ENCODE results near the gene TFEB. TPM values are rescaled to one million over a fixed set of nuclear protein-coding genes. Genes with fewer than 3 reads are reported as not detected.
A peak's percentile ranks its signal among the peaks of the same experiment; 100 is the strongest.

TFEB gene
- total RNA-seq, 1 donor from 2014 or later, result 40.7 TPM

- DNase-seq (peak; percentile 3), ATAC-seq (ENCODE audit: poor library complexity) (no peak)
- intact Hi-C loops (cut with DNase I), result loop anchor here (10.0 kb wide), 1 partner anchor 221 kb away; no protein-coding TSS in a partner anchor
Measured at GRCh38 chr6:41685641-41686380, 49.6 kb downstream of the TFEB start.

- DNase-seq (peak; percentile 41), ATAC-seq (ENCODE audit: poor library complexity) (no peak)
- intact Hi-C loops (cut with DNase I), result loop anchor here (10.0 kb wide), 1 partner anchor 220 kb away; no protein-coding TSS in a partner anchor
Measured at GRCh38 chr6:41684311-41685180, 50.9 kb downstream of the TFEB start.

- intact Hi-C loops (cut with DNase I), result loop anchor here (2.0 to 10.0 kb wide), 3 partner anchors 81 to 315 kb away; no protein-coding TSS in a partner anchor
- peak; percentile 90 for ATAC-seq (ENCODE audit: poor library complexity)
- DNase-seq, result peak; percentile 91
Measured at GRCh38 chr6:41683523-41684310, 51.7 kb downstream of the TFEB start.

- intact Hi-C loops (cut with DNase I), result loop anchor here (2.0 to 10.0 kb wide), 3 partner anchors 80 to 314 kb away; no protein-coding TSS in a partner anchor
- ATAC-seq (ENCODE audit: poor library complexity) (peak; percentile 44), DNase-seq (no peak)
Measured at GRCh38 chr6:41683273-41683522, 52.2 kb downstream of the TFEB start.

GRCh38 chr6:41682497-41683272, 52.7 kb downstream of the TFEB start:
- DNase-seq (peak; percentile 50), ATAC-seq (ENCODE audit: poor library complexity) (peak; percentile 30)
- intact Hi-C loops (cut with DNase I), result loop anchor here (2.0 to 10.0 kb wide), 3 partner anchors 80 to 314 kb away; no protein-coding TSS in a partner anchor

- ATAC-seq (ENCODE audit: poor library complexity) (peak; percentile 92), DNase-seq (peak; percentile 93)
- intact Hi-C loops (cut with DNase I), result loop anchor here (2.0 to 10.0 kb wide), 3 partner anchors 79 to 313 kb away; no protein-coding TSS in a partner anchor
Measured at GRCh38 chr6:41682056-41682477, 53.3 kb downstream of the TFEB start.

GRCh38 chr6:41680182-41680965, 55.0 kb downstream of the TFEB start:
- peak; percentile 27 for DNase-seq
- intact Hi-C loops (cut with DNase I), result loop anchor here (10.0 kb wide), 1 partner anchor 216 kb away; no protein-coding TSS in a partner anchor
- ATAC-seq (ENCODE audit: poor library complexity), result no peak

- ATAC-seq (ENCODE audit: poor library complexity) (no peak), DNase-seq (peak; percentile 27)
- intact Hi-C loops (cut with DNase I), result loop anchor here (10.0 kb wide), 1 partner anchor 215 kb away; no protein-coding TSS in a partner anchor
Measured at GRCh38 chr6:41679696-41680095, 55.7 kb downstream of the TFEB start.

- DNase-seq, result peak; percentile 19
- ATAC-seq (ENCODE audit: poor library complexity), result no peak
- intact Hi-C loops (cut with DNase I), result no loop called here
Measured at GRCh38 chr6:41678511-41679084, 56.8 kb downstream of the TFEB start.

- no peak for ATAC-seq (ENCODE audit: poor library complexity)
- intact Hi-C loops (cut with DNase I), result no loop called here
- DNase-seq, result peak; percentile 17
Measured at GRCh38 chr6:41677124-41677921, 58.1 kb downstream of the TFEB start.

- no peak for DNase-seq
- ATAC-seq (ENCODE audit: poor library complexity), result no peak
- intact Hi-C loops (cut with DNase I), result no loop called here
Measured at GRCh38 chr6:41676431-41676830, 59.0 kb downstream of the TFEB start.

GRCh38 chr6:41675992-41676391, 59.4 kb downstream of the TFEB start:
- intact Hi-C loops (cut with DNase I), result no loop called here
- peak; percentile 8 for DNase-seq
- ATAC-seq (ENCODE audit: poor library complexity), result no peak

GRCh38 chr6:41675176-41675775, 60.1 kb downstream of the TFEB start:
- peak; percentile 26 for DNase-seq
- intact Hi-C loops (cut with DNase I), result no loop called here
- no peak for ATAC-seq (ENCODE audit: poor library complexity)

- no peak for ATAC-seq (ENCODE audit: poor library complexity)
- DNase-seq, result peak; percentile 37
- intact Hi-C loops (cut with DNase I), result no loop called here
Measured at GRCh38 chr6:41674231-41675000, 61.0 kb downstream of the TFEB start.

- DNase-seq (peak; percentile 13), ATAC-seq (ENCODE audit: poor library complexity) (no peak)
- intact Hi-C loops (cut with DNase I), result no loop called here
Measured at GRCh38 chr6:41673704-41674000, 61.8 kb downstream of the TFEB start.

All from Right ventricle myocardium superior (tissue), 1 donor.